MM.1S (cell line): ENCODE measurements around the gene MTCL1.

ENCODE experiments used
- EZH2 ChIP-seq: fragments of 300-600 bp; sonication (generic); optimal IDR thresholded peaks from 2 replicates; pipeline ENCODE3; 2017; ENCODE audit warnings: low read depth, mild to moderate bottlenecking, antibody characterized with exemption, low read length, mixed read lengths
- EZH2phosphoT487 ChIP-seq: fragments of 300-600 bp; sonication (generic); IDR thresholded peaks from 2 replicates; pipeline ENCODE4 v1.6.1; 2018; ENCODE audit warnings: antibody characterized with exemption, low read length
- TF ChIP-seq, protein P1 (sequence below): fragments of 300-600 bp; sonication (generic); IDR thresholded peaks from 2 replicates; pipeline ENCODE4 v1.5.1; 2016; ENCODE audit warnings: antibody characterized with exemption, low read length, mixed read lengths

DNA sequence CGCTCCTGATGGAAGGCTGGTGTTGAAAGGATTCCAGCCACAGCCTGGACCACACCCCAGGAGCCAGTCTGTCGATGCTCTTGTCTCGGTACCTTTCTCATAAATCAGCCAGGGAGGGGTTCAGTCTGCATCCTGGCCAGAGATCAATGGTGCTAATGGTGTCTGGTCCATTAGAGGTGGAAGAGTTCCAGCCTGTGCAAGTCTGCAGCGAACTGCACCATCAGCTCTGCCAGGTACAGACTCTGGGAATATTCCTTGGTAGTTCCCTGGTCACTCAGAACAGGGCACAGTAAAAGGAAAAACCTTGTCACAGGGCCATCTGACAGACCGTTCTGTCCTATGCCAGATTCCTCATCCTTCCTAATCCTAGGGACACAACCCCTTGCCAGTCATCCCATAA is 164.3 kb downstream of the MTCL1 start:
- TF ChIP-seq, protein P1, sequence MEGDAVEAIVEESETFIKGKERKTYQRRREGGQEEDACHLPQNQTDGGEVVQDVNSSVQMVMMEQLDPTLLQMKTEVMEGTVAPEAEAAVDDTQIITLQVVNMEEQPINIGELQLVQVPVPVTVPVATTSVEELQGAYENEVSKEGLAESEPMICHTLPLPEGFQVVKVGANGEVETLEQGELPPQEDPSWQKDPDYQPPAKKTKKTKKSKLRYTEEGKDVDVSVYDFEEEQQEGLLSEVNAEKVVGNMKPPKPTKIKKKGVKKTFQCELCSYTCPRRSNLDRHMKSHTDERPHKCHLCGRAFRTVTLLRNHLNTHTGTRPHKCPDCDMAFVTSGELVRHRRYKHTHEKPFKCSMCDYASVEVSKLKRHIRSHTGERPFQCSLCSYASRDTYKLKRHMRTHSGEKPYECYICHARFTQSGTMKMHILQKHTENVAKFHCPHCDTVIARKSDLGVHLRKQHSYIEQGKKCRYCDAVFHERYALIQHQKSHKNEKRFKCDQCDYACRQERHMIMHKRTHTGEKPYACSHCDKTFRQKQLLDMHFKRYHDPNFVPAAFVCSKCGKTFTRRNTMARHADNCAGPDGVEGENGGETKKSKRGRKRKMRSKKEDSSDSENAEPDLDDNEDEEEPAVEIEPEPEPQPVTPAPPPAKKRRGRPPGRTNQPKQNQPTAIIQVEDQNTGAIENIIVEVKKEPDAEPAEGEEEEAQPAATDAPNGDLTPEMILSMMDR = no peak
- no peak for TF ChIP-seq EZH2
- no peak for TF ChIP-seq EZH2phosphoT487
